Measurements from ENCODE around the gene CDC73. TPM values are rescaled to one million over a fixed set of nuclear protein-coding genes. Genes with fewer than 3 reads are reported as not detected.
A peak's percentile ranks its signal among the peaks of the same experiment; 100 is the strongest.

The CDC73 gene
- total and polyA plus RNA-seq, 9 of the 15 experiments (the other 6 are each of a cell fraction or from before 2014, with no cell fraction given): 19.0 to 61.7 (median 30.1) TPM

DNA sequence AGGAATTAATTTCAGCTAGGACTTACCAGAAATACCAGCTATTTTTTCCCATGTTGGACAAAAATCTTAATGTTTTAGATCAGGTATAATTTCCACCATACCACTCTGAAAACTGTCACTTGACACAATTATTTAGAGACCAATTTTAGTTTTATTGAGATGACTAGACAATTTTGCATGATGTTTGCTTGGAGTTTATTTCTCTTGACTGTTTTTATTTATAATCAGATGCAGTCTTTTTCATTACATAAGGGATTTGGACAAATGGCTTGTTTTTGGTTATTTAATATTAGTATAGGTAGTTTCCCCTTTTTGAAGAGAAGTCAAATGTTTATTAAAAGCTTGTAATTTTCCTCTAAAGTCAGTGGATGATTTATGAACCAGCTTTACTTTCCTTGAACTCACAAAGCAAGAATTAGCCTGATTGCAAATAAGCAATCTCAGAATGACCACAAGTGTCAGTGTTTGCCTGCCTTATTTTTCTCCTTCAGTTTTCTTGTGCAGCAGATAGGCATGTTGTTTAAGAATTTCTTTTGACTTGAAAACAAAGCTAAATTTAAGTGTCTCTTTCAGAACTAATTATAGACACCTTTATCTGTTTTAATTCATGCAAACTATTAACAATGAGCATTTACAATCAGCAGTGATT lies 68.4 kb downstream of the CDC73 start:
- Histone ChIP-seq H3K4me3 (no peak overlapping the region), H3K79me2 (ENCODE audit: control insufficient read depth, insufficient read depth, low read length) (peaks cover 74% of the 10 kb centered on the region), H3K27me3 (ENCODE audit: control insufficient read depth in 2 of 2, insufficient read depth in 2 of 2, low read length in 2 of 2) (no peaks in the 10 kb centered on the region), H3K27ac (ENCODE audit: extremely low read depth, low read depth, low read length) (no peak overlapping the region), H2AFZ (ENCODE audit: low read depth, low read length) (no peak overlapping the region), H3K9ac (ENCODE audit: insufficient read depth in 1 of 2, low read depth in 2 of 2, low read length in 2 of 2) (no peak overlapping the region), H4K20me1 (replicated peaks; ENCODE audit: control insufficient read depth, insufficient read depth, low read length) (peaks cover 3% of the 10 kb centered on the region; the same call in 1 of the 2 replicates), H3K4me2 (ENCODE audit: insufficient read depth, low read length) (no peak overlapping the region), H3K9me1 (ENCODE audit: control insufficient read depth, insufficient read depth, low read length) (no peaks in the 10 kb centered on the region), H3K9me3 (replicated peaks; ENCODE audit: control insufficient read depth, insufficient read depth, low read depth, low read length) (peaks cover 3% of the 10 kb centered on the region), H3K36me3 (ENCODE audit: control insufficient read depth, insufficient read depth, low read length) (peaks cover 21% of the 10 kb centered on the region; the same call in 2 of the 3 replicates), H3K4me1 (replicated peaks in 1 of 2; ENCODE audit: control insufficient read depth in 2 of 2, insufficient read depth in 2 of 2, low read length in 2 of 2) (no peaks in the 10 kb centered on the region; a peak in 1 of 5 replicates)
- ChIA-PET POLR2A (interaction anchor here (0.7 to 2.1 kb wide), 2 partner anchors 11 to 198 kb away, joined by 3 to 6 read pairs; no protein-coding TSS in a partner anchor), CTCF (ENCODE audit: low intra/inter-chr PET ratio) (no interaction called here)
- BruUV-seq (replicated peaks): no TSS peak
- DNase-seq (ENCODE audit: extremely low read depth in 1 of 4, low spot score in 3 of 4): no peak
- TF ChIP-seq TCF7 (IDR thresholded peaks at IDR 0.05; ENCODE audit: borderline replicate concordance): no peak
- peak; percentile 30; the same call in 1 of the 2 replicates for TF ChIP-seq NFE2L1 (tag; IDR thresholded peaks at IDR 0.05; ENCODE audit: borderline replicate concordance, low read depth)
- peak; percentile 89 for TF ChIP-seq ZNF316 (IDR thresholded peaks at IDR 0.05)
- TF ChIP-seq MEIS2 (IDR thresholded peaks at IDR 0.05; ENCODE audit: partially characterized antibody): peak; percentile 29
- TF ChIP-seq C11orf30 (IDR thresholded peaks at IDR 0.05; ENCODE audit: low read depth): peak; percentile 56
- TF ChIP-seq, protein P1, sequence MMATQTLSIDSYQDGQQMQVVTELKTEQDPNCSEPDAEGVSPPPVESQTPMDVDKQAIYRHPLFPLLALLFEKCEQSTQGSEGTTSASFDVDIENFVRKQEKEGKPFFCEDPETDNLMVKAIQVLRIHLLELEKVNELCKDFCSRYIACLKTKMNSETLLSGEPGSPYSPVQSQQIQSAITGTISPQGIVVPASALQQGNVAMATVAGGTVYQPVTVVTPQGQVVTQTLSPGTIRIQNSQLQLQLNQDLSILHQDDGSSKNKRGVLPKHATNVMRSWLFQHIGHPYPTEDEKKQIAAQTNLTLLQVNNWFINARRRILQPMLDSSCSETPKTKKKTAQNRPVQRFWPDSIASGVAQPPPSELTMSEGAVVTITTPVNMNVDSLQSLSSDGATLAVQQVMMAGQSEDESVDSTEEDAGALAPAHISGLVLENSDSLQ (IDR thresholded peaks at IDR 0.05): 0 out of 2 replicates have a peak, but pooled peaks have one; percentile 10
- TF ChIP-seq, protein P2, sequence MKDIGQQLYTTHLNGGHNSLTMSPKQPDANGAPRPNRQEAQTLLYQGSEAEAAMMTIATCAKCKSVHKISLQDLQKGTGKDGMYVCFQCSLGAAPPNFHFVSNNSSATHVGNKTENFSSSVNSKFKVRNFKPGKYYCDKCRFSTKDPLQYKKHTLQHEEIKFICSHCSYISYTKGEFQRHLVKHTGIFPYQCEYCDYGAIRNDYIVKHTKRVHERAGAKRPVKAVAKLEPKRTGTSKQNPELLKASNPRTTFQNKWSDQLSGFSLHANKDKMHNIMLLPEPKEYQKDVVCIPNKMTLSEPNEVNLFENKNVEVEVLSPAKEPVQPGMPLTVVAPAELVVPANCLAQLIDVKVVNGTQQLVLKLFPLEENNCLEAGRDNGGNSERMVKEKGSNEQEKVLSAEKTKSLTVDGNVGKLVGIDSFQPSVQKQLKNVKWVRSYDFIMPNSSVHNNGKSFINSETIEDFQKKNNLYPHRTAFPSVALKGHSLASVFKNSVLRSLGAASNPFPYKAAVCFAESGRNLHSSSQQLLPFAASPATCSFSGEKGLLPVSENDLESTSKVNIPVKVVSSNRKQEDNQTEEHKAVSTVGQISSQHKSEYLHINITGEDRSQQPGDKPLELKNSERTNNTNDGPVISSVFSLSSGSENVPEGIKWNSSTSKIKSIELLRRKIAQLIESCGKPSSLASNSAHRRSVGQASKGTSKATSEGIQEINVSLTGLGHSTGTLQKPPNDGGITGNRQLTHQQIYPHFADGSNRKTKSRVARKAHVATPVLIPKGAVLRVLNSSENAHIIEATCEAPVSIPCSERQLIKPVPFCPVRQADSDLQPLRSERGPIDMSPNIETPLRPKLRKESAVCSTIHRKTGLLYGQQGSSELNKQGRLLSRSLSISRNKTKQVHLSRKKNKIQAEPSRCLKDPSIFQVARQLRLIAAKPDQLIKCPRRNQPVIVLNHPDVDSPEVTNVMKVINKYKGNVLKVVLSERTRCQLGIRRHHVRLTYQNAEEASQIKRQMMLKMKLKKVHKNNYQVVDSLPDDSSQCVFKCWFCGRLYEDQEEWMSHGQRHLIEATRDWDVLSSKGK (CRISPR knock-in tag; IDR thresholded peaks at IDR 0.05): no peak
- TF ChIP-seq NFE2 (IDR thresholded peaks at IDR 0.05; ENCODE audit: low read depth): 0 out of 2 replicates have a peak, but pooled peaks have one; percentile 25
- TF ChIP-seq MAFG (tag; conservative IDR thresholded peaks at IDR 0.05): peak; percentile 55
- in situ Hi-C loops (cut with MboI) (no loop called here), intact Hi-C loops (cut with micrococcal nuclease) (no loop called here)
- peak; percentile 79 for FAIRE-seq
- ATAC-seq: no peak
